K562 (cell line): ENCODE data around the gene GPC3. TPM values are rescaled to one million over a fixed set of nuclear protein-coding genes. Genes with fewer than 3 reads are reported as not detected.

Experiments
- ATAC-seq: fragments of 200-7000 bp; cut with Tn5 transposase; 3 replicates; pipeline ENCODE4 v1.9.1; 2020; ENCODE audit warnings: moderate library complexity
- BruUV-seq: library from RNA; stranded (reverse); fragments of 400-500 nt; replicated peaks from 2 replicates; lab custom pipeline; 2021; lab: Mats Ljungman, UMichigan
- CTCF ChIA-PET: fragments of 300-600 bp; formaldehyde crosslinking; extraction: SDS; loops from one replicate; lab custom pipeline; 2021; ENCODE audit warnings: low intra/inter-chr PET ratio; lab: Yijun Ruan, JAX
- POLR2A ChIA-PET: fragments of 300-600, 350-650 bp; sonication (Branson Sonifier 250); formaldehyde crosslinking; extraction: SDS; loops from one replicate; lab custom pipeline; 2021; ENCODE audit warnings: antibody characterized with exemption, inconsistent platforms; lab: Yijun Ruan, JAX
- DNase-seq, 4 experiments: peaks; one replicate each; pipeline versions ENCODE4 v3.0.0 to v3.0.0-alpha.2; 2011 to 2018; ENCODE audit warnings: low spot score in 3 of 4, mixed read lengths in 3 of 4; ENCODE audit errors: extremely low read depth in 1 of 4
- FAIRE-seq: peaks from 2 replicates; lab custom pipeline; 2011; peaks lifted over from hg19 to GRCh38; lab: Jason Lieb, UNC
- H2AFZ ChIP-seq: 2 replicates; pipeline ENCODE4 v1.6.0; 2011; ENCODE audit warnings: low read depth, low read length, control low read depth, inconsistent platforms
- H3K27ac ChIP-seq: fragments of 200-600 bp; 3 replicates; pipeline ENCODE4 v1.8.0; 2011; ENCODE audit warnings: low read depth, mild to moderate bottlenecking, control low read depth, inconsistent platforms, low read length, moderate library complexity, mixed read lengths; ENCODE audit errors: extremely low read depth
- H3K27me3 ChIP-seq, 2 experiments: fragments of 300-600 bp in 1 of 2; 2 replicates in 1 of 2; 3 replicates in 1 of 2; pipeline versions ENCODE4 v1.6.0 to v1.8.0; 2011; ENCODE audit warnings: inconsistent platforms in 2 of 2, low read length in 2 of 2, mild to moderate bottlenecking in 1 of 2, mixed read lengths in 1 of 2, moderate library complexity in 1 of 2; ENCODE audit not compliant: control insufficient read depth in 2 of 2, insufficient read depth in 2 of 2
- H3K36me3 ChIP-seq: fragments of 300-600 bp; 3 replicates; pipeline ENCODE4 v1.8.0; 2011; ENCODE audit warnings: mild to moderate bottlenecking, low read length, inconsistent platforms; ENCODE audit not compliant: control insufficient read depth, insufficient read depth
- H3K4me1 ChIP-seq, 2 experiments: fragments of 200-600 bp in 1 of 2; replicated peaks in 1 of 2; 2 replicates in 1 of 2; 3 replicates in 1 of 2; pipeline versions ENCODE4 v1.5.1 to v1.8.0; 2011; ENCODE audit warnings: inconsistent platforms in 2 of 2, low read length in 2 of 2, mild to moderate bottlenecking in 1 of 2, mixed read lengths in 1 of 2, moderate library complexity in 1 of 2; ENCODE audit not compliant: control insufficient read depth in 2 of 2, insufficient read depth in 2 of 2
- H3K4me2 ChIP-seq: 2 replicates; pipeline ENCODE4 v1.6.1; 2011; ENCODE audit warnings: low read length, control low read depth, inconsistent platforms, mixed read lengths; ENCODE audit not compliant: insufficient read depth
- H3K4me3 ChIP-seq: fragments of 200-600 bp; sonication (generic), shearing (Covaris generic); 2 replicates; pipeline ENCODE4 v1.5.1; 2016; ENCODE audit warnings: control low read depth, inconsistent platforms
- H3K79me2 ChIP-seq: fragments of 200-600 bp; 3 replicates; pipeline ENCODE4 v1.8.0; 2011; ENCODE audit warnings: low read length, inconsistent platforms; ENCODE audit not compliant: control insufficient read depth, insufficient read depth
- H3K9ac ChIP-seq, 2 experiments: 2 replicates each; pipeline versions ENCODE4 v1.6.0 to v1.6.1; 2011; ENCODE audit warnings: low read depth in 2 of 2, low read length in 2 of 2, control low read depth in 1 of 2, inconsistent platforms in 1 of 2, mild to moderate bottlenecking in 1 of 2, mixed read lengths in 1 of 2; ENCODE audit not compliant: insufficient read depth in 1 of 2
- H3K9me1 ChIP-seq: one replicate; pipeline ENCODE4 v1.6.0; 2011; ENCODE audit warnings: inconsistent platforms, mild to moderate bottlenecking, low read length, moderate library complexity; ENCODE audit not compliant: control insufficient read depth, insufficient read depth
- H3K9me3 ChIP-seq: replicated peaks from 2 replicates; pipeline ENCODE4 v1.5.1; 2011; ENCODE audit warnings: low read depth, low read length, inconsistent platforms; ENCODE audit not compliant: control insufficient read depth, insufficient read depth
- H4K20me1 ChIP-seq: replicated peaks from 2 replicates; pipeline ENCODE4 v1.6.1; 2011; ENCODE audit warnings: low read length, inconsistent platforms, mixed read lengths; ENCODE audit not compliant: control insufficient read depth, insufficient read depth
- HDAC6 ChIP-seq: IDR thresholded peaks from 2 replicates; pipeline ENCODE4 v1.6.1; 2012; ENCODE audit warnings: low read depth, mild to moderate bottlenecking, control low read depth, inconsistent platforms, low read length, moderate library complexity
- MAFF ChIP-seq: IDR thresholded peaks from 2 replicates; pipeline ENCODE4 v1.6.1; 2012; ENCODE audit warnings: low read length, improper control_type of control experiment
- RBFOX2 ChIP-seq: fragments of 200-400 bp; formaldehyde crosslinking; IDR thresholded peaks from 2 replicates; pipeline ENCODE4 v1.6.1; 2017; ENCODE audit warnings: low read depth, mild to moderate bottlenecking, low read length, moderate library complexity
- TCFL5 ChIP-seq: fragments of 250-450 bp; sonication (Bioruptor Pico); conservative IDR thresholded peaks from 2 replicates; pipeline ENCODE4 v1.6.1; 2021; ENCODE audit warnings: mild to moderate bottlenecking, moderate library complexity, matching md5 sums
- ZNF518B ChIP-seq: fragments of 250-450 bp; sonication (Bioruptor Pico); IDR thresholded peaks from 2 replicates; pipeline ENCODE4 v1.5.0; 2021; ENCODE audit warnings: mild to moderate bottlenecking, moderate library complexity
- WGBS: fragments of 100-300 bp; shearing (Covaris generic); methylation state at CpG from one replicate; pipeline ENCODE4 v1.1.6; 2016; ENCODE audit warnings: low coverage, mixed read lengths; ENCODE audit not compliant: insufficient coverage; ENCODE audit errors: missing lambda C conversion rate; 5-methylcytosine and 5-hydroxymethylcytosine counted together
- in situ Hi-C: fragments of 300-500 bp; cut with MboI; formaldehyde crosslinking; loops from 4 replicates; pipeline ENCODE4 v1.15.0; 2018; ENCODE audit warnings: inconsistent platforms, mixed read lengths
- intact Hi-C: fragments of 100-400 bp; cut with micrococcal nuclease; formaldehyde crosslinking; loops from 2 replicates; pipeline ENCODE4 v1.14.2; 2022
- polyA plus RNA-seq, 8 experiments: library from polyadenylated mRNA; depleted of rRNA in 4 of 8; stranded (reverse) in 5 of 8; unstranded in 3 of 8; fragments of >200 nt; fragmentation: Nextera tagmentation in 2 of 8; fragmentation: Illumina TruSeq in 1 of 8; extraction: Ambion mirVana in 2 of 8; extraction: Trizol in 1 of 8; gene quantifications; 2 replicates each; pipeline versions ENCODE4 v1.2.1 to v1.2.3, GENCODE V29; 2011 to 2014; ENCODE audit warnings: inconsistent platforms in 1 of 8, missing spikeins in 1 of 8
- total RNA-seq, 7 experiments: library from RNA; depleted of rRNA in 6 of 7; stranded (reverse); fragments of >200 nt in 6 of 7; fragmentation: Illumina TruSeq in 2 of 7; extraction: Trizol in 2 of 7; gene quantifications; 2 replicates each; pipeline versions ENCODE4 v1.2.1 to v1.2.3, GENCODE V29; 2011 to 2021; ENCODE audit warnings: low replicate concordance in 1 of 7

GPC3 gene
- total and polyA plus RNA-seq, 9 of the 15 experiments (the other 6 are each of a cell fraction or from before 2014, with no cell fraction given): 0.42 TPM; not detected in 8

GRCh38 chrX:133645977-133646718, 339.2 kb downstream of the GPC3 start:
- DNase-seq (no peak), FAIRE-seq (no peak), ATAC-seq (no peak)
- TF ChIP-seq ZNF518B (CRISPR knock-in tag) (no peak), TCFL5 (CRISPR knock-in tag) (no peak), MAFF (no peak), RBFOX2 (no peak), HDAC6 (no peak)
- BruUV-seq: no TSS peak
- 3% methylated on average over 4 of the region's 5 CpGs for WGBS
- no peak overlapping the region for H2AFZ ChIP-seq
- H3K4me2 ChIP-seq: no peak overlapping the region
- H3K9ac ChIP-seq: no peak overlapping the region
- no peaks in the 10 kb centered on the region for H3K4me1 ChIP-seq
- H3K27ac ChIP-seq: no peak overlapping the region
- intact Hi-C loops: no loop called here
- H3K36me3 ChIP-seq: no peaks in the 10 kb centered on the region
- in situ Hi-C loops: no loop called here
- H3K4me3 ChIP-seq: no peak overlapping the region
- H3K79me2 ChIP-seq: no peaks in the 10 kb centered on the region
- H3K27me3 ChIP-seq: no peaks in the 10 kb centered on the region
- H3K9me1 ChIP-seq: no peaks in the 10 kb centered on the region
- CTCF ChIA-PET: no interaction called here
- no peaks in the 10 kb centered on the region for H4K20me1 ChIP-seq
- H3K9me3 ChIP-seq: no peaks in the 10 kb centered on the region
- POLR2A ChIA-PET: no interaction called here
